Aorta (tissue), 5 donors: Measurements from ENCODE around the gene LARGE1. TPM values are rescaled to one million over a fixed set of nuclear protein-coding genes. Genes with fewer than 3 reads are reported as not detected.

ENCODE experiments used
- ATAC-seq: fragments of 200-7000 bp; cut with Tn5 transposase; one replicate; pipeline ENCODE4 v1.9.1; 2022; ENCODE audit warnings: moderate library complexity; ENCODE audit not compliant: low FRiP score
- DNase-seq, 2 donors: peaks; one replicate each; pipeline ENCODE4 v3.0.0-alpha.2; 2020
- H3K27ac ChIP-seq, 2 donors: one replicate each; pipeline ENCODE4 v1.5.1; 2013; ENCODE audit warnings: low read length in 2 of 2, mild to moderate bottlenecking in 2 of 2, moderate library complexity in 2 of 2, control low read depth in 1 of 2, inconsistent platforms in 1 of 2, low read depth in 1 of 2
- H3K27me3 ChIP-seq, 2 donors: one replicate each; pipeline ENCODE4 v1.6.1; 2013; ENCODE audit warnings: control low read depth in 1 of 2, low read length in 1 of 2, mild to moderate bottlenecking in 1 of 2, moderate library complexity in 1 of 2; ENCODE audit not compliant: insufficient read depth in 2 of 2, control insufficient read depth in 1 of 2
- H3K36me3 ChIP-seq, 2 donors: one replicate each; pipeline ENCODE4 v1.6.1; 2013; ENCODE audit warnings: control low read depth in 1 of 2, low read length in 1 of 2, mild to moderate bottlenecking in 1 of 2; ENCODE audit not compliant: insufficient read depth in 2 of 2, control insufficient read depth in 1 of 2
- H3K4me1 ChIP-seq, 2 donors: one replicate each; pipeline ENCODE4 v1.6.1; 2013; ENCODE audit warnings: low read length in 2 of 2, control low read depth in 1 of 2, mild to moderate bottlenecking in 1 of 2, moderate library complexity in 1 of 2; ENCODE audit not compliant: insufficient read depth in 2 of 2, control insufficient read depth in 1 of 2
- H3K4me3 ChIP-seq, 2 donors: one replicate each; pipeline ENCODE4 v1.5.1; 2013; ENCODE audit warnings: low read length in 2 of 2, control low read depth in 1 of 2, mild to moderate bottlenecking in 1 of 2
- H3K9me3 ChIP-seq: one replicate; pipeline ENCODE4 v1.6.1; 2013; ENCODE audit warnings: mild to moderate bottlenecking, low read length; ENCODE audit not compliant: control insufficient read depth
- WGBS, 2 donors: extraction: QIAGEN DNeasy Blood & Tissue Kit; methylation state at CpG; one replicate each; pipeline ENCODE4 v1.1.7; 2013; 5-methylcytosine and 5-hydroxymethylcytosine counted together
- intact Hi-C, 2 donors: fragments of 100-400 bp; cut with DNase I; formaldehyde crosslinking; loops; one replicate each; pipeline versions ENCODE4 v1.14.2 to v1.15.0; 2022
- polyA plus RNA-seq, 2 donors: library from polyadenylated mRNA; stranded (reverse); fragments of 200-250 nt; gene quantifications; one replicate each; pipeline ENCODE4 v1.2.3, GENCODE V29; 2013
- total RNA-seq, 2 donors: library from RNA; stranded (reverse); fragmentation: NEBNext Ultra II Directional; extraction: Animal tissue kit (Norgen Biotek cat#: 25700); gene quantifications; one replicate each; pipeline ENCODE4 v1.2.1, GENCODE V29; 2021
- donor health status: healthy with polysubstance abuse.
- donor health status: Bipolar disorder and iron deficiency.
- donor health status: DM: no; HTN: no; CAD: no.
- donor health status: DM: no; HTN: no; CAD: no.
- donor health status: DM: yes; HTN: yes; CAD: no.

The LARGE1 gene
- total and polyA plus RNA-seq, 4 donors = 2.6 to 52.5 (median 24.0) TPM

DNA sequence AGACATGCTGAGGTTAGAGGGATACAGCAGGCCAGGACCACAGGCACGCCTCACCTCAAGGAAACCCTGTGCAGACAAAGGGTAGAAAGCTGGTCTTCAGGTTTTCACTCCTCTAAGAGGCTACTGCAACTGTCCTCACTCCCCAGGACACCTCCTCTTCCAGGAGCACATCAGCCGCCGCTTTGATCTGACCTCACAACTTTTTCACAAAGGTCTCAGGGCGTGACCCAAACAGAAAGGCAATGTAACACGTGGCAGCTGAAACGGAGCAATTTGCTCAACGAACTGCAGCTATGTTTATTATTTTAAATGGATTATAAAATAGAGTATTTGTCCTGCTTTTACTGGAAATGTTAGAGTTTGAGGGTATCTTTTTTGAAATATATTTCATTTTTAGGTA is 46.1 kb downstream of the LARGE1 start:
- no peak for ATAC-seq
- Histone ChIP-seq H3K27me3 (no peaks in the 10 kb centered on the region), H3K4me3 (no peak overlapping the region), H3K9me3 (no peaks in the 10 kb centered on the region), H3K36me3 (no peaks in the 10 kb centered on the region), H3K27ac (no peak overlapping the region), H3K4me1 (peaks cover 0 to 4% of the 10 kb centered on the region in 2 donors)
- WGBS, 2 donors = 87 to 91% methylated on average over 7 of the region's 7 CpGs
- DNase-seq = no peak
- intact Hi-C loops = loop anchor here (5.0 to 10.0 kb wide), 2 partner anchors 43 to 149 kb away; no protein-coding TSS in a partner anchor

DNA sequence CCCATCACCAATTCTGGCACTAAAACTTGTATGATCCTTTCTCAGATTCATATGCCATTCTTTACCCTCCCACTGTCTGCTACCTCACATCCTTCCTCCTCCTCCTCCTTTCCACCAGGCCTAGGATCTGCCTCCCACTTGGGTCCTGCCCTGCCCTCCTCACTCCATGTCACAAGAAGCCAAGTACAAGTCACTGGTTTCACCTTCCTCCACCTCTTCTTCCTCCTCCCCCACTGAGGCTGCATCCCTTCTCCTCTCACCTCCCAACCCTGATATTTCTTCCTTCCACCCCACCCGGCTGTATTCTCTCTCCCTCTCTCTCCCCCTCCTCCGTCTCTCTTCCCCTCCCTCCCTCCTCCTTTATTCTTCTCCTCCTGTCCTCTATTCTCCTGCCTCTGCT is 46.6 kb downstream of the LARGE1 start:
- Histone ChIP-seq H3K4me3 (no peak overlapping the region), H3K9me3 (no peaks in the 10 kb centered on the region), H3K4me1 (peaks cover under 1 to 4% of the 10 kb centered on the region in 2 donors), H3K36me3 (no peaks in the 10 kb centered on the region), H3K27ac (peak overlapping the region in 1 of 2 donors; percentile 66), H3K27me3 (no peaks in the 10 kb centered on the region)
- no peak for DNase-seq
- WGBS, 2 donors = 64 to 78% methylated on average over 2 of the region's 2 CpGs
- no peak for ATAC-seq
- intact Hi-C loops = loop anchor here (5.0 to 10.0 kb wide), 2 partner anchors 44 to 149 kb away; no protein-coding TSS in a partner anchor

DNA sequence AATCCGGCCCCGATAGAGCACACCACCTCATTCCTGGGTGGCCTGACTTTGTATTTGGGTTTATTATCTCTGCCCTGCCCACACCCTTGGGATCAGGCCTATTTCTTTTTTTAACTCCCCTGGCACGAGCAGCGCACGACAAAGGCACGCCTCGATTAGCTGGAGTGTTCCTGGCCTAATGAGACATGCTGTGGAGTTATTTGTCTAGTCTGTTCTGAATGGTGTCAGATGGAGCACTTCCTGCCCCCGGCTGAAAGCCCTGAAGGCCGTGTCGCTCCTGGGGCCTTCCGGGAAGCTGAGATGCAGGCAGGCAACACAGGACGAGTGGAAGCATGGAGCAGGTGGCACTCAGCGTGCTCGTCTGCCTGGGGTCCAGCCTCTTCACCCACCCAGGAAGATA is 47.1 kb downstream of the LARGE1 start:
- no peak for DNase-seq
- 14 to 15% methylated on average over 14 of the region's 14 CpGs for WGBS, 2 donors
- Histone ChIP-seq H3K4me1 (peaks cover 1 to 6% of the 10 kb centered on the region in 2 donors), H3K9me3 (no peaks in the 10 kb centered on the region), H3K27me3 (no peaks in the 10 kb centered on the region), H3K27ac (peak overlapping the region; percentile 2 to 66), H3K36me3 (no peaks in the 10 kb centered on the region), H3K4me3 (no peak overlapping the region)
- intact Hi-C loops = loop anchor here (5.0 to 10.0 kb wide), 2 partner anchors 44 to 148 kb away; no protein-coding TSS in a partner anchor
- ATAC-seq = peak; percentile 50

DNA sequence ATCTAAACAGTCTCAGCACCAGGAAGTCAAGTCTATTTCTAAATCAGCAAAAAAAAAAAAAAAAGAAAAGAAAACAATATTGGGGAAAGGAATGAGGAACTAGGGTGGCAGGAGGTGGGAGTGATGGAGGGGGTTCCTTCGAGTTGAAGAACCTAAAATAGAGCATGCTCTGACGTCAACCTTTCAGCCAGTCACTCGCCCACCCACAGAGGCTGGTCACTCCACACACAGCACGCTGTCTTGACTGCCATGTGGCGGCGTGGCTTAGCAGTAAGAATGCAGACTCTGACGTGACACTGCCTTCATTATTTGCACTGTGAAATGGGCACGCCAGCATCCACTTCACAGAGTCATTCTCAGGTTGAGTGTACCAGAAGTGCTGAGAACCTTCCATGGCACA is 48.3 kb downstream of the LARGE1 start:
- WGBS, 2 donors = 30 to 34% methylated on average over 8 of the region's 8 CpGs
- Histone ChIP-seq H3K27ac (no peak overlapping the region), H3K27me3 (no peaks in the 10 kb centered on the region), H3K36me3 (no peaks in the 10 kb centered on the region), H3K4me1 (peaks cover 1 to 6% of the 10 kb centered on the region in 2 donors), H3K9me3 (no peaks in the 10 kb centered on the region), H3K4me3 (no peak overlapping the region)
- DNase-seq (peak; percentile 64 to 83), ATAC-seq (peak; percentile 29)
- intact Hi-C loops = loop anchor here (5.0 to 10.0 kb wide), 2 partner anchors 45 to 147 kb away; no protein-coding TSS in a partner anchor

DNA sequence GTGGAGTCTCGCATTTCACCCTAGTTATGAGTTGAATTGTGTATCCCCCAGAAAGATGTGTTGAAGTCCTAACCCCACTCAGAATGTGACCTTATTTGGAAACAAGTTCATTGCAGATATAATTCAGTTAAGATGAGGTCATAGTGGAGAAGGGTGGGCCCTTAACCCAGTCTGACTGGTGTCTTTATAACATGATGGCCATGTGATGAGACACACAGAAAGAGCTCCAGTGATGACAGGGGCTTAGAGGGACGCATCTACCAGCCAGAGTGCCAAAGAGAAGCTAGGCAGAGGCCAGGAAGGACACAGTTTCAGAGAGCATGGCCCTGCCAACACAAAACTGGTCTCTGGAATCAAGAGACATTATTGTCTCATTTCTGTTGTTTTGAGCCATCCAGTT is 50.3 kb downstream of the LARGE1 start:
- Histone ChIP-seq H3K27me3 (no peaks in the 10 kb centered on the region), H3K9me3 (no peaks in the 10 kb centered on the region), H3K4me3 (no peak overlapping the region), H3K4me1 (peaks cover 1 to 6% of the 10 kb centered on the region in 2 donors), H3K36me3 (no peaks in the 10 kb centered on the region), H3K27ac (peak overlapping the region; percentile 69 to 74)
- DNase-seq (no peak), ATAC-seq (no peak)
- intact Hi-C loops = loop anchor here (5.0 to 10.0 kb wide), 3 partner anchors 47 to 145 kb away; no protein-coding TSS in a partner anchor
- 50 to 60% methylated on average over 2 of the region's 2 CpGs for WGBS, 2 donors

DNA sequence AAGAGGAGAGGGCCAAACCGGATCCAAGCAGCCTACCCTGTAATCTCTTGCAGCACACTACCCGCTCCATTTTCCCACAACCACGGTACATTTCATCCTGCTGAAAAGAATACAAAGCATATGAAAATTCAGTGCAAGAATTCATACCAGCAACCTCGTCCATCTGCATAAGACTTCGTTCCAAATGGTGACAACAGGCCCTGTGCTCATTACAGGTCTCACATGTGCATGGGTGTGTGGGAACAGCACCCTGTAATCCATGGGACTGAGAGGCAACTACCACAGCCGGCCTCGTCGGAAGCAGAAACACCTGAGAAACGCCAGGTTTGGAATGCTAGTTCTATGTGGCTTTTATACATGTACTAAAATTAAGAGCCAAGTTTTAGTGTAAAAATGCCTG is 52.3 kb downstream of the LARGE1 start:
- H3K4me1 ChIP-seq = peaks cover 1 to 6% of the 10 kb centered on the region in 2 donors

DNA sequence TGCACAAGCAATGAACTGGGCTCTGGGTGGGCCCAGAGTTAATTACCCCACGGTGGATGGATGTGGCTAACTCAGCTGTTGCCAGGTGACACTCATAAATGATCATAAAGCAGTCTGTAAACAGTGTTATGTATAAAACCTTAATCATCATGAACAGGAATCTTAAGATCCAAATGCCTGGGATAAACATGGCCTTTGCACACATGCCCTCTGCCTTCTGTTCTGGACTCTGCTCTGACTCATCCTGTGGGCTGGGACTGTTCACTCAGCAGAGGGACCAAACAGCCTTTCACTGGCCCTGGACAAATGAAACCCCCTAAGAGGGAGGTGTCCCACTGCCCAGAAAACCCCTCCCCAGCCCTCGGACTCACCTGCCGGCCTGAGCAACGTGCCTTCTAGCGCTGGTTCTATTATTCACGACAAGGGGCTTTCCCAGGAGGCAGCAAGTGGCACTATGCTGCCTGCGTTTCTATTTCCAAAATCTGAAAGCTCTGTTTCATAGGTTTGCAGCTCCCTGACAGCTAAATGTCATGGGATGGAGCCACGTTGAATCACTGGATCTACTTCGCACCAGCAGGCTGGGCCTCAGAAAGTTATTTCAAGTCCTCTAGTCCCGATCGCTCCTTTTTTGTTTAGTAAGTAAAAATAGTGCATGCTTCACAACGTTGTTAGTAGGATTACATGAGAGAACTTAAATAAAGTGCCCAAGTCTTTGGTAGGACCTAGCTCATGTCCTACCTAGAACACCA is 53.0 kb downstream of the LARGE1 start:
- intact Hi-C loops = loop anchor here in 1 of 2 donors (10.0 kb wide), 1 partner anchor 62 kb away; no protein-coding TSS in a partner anchor
- H3K27ac ChIP-seq = peak overlapping the region; percentile 70 to 84
- WGBS, 2 donors = 44 to 48% methylated on average over 12 of the region's 12 CpGs

More for the DNA sequence above, 52.3 kb downstream of the LARGE1 start:
- H3K9me3 ChIP-seq = no peaks in the 10 kb centered on the region
- peak overlapping the region; percentile 70 to 84 for H3K27ac ChIP-seq
- ATAC-seq (no peak), DNase-seq (no peak)
- no peak overlapping the region for H3K4me3 ChIP-seq
- 92 to 94% methylated on average over 9 of the region's 9 CpGs for WGBS, 2 donors
- intact Hi-C loops = loop anchor here in 1 of 2 donors (10.0 kb wide), 1 partner anchor 63 kb away; no protein-coding TSS in a partner anchor
- H3K27me3 ChIP-seq = no peaks in the 10 kb centered on the region
- H3K36me3 ChIP-seq = no peaks in the 10 kb centered on the region

DNA sequence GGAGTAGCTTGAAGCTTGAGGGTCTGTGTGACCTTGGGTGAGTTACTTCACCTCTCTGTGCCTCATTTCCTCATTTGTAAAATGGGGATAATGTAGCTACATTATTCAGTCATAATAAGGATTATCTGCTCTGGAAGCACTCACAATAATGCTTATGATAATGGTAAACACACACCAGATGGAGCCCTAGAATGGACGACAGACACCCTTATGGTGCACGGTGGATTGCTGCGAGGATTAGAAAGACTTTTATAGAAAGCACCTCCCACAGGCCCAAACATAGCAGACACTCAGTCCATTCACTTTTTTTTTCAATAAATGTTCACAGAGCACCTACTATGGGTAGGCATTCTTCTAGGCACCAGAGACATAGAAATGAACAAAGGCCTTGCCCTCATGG is 53.8 kb downstream of the LARGE1 start:
- no peak for DNase-seq
- ATAC-seq = no peak
- no peak overlapping the region for H3K4me3 ChIP-seq
- H3K4me1 ChIP-seq = peaks cover 1 to 6% of the 10 kb centered on the region in 2 donors
- H3K36me3 ChIP-seq = no peaks in the 10 kb centered on the region
- intact Hi-C loops = loop anchor here in 1 of 2 donors (10.0 kb wide), 1 partner anchor 62 kb away; no protein-coding TSS in a partner anchor
- no peak overlapping the region for H3K27ac ChIP-seq
- no peaks in the 10 kb centered on the region for H3K9me3 ChIP-seq
- WGBS, 2 donors = 94 to 97% methylated on average over 3 of the region's 3 CpGs
- H3K27me3 ChIP-seq = no peaks in the 10 kb centered on the region

More for the DNA sequence above, 53.0 kb downstream of the LARGE1 start:
- H3K9me3 ChIP-seq = no peaks in the 10 kb centered on the region
- no peaks in the 10 kb centered on the region for H3K36me3 ChIP-seq
- no peaks in the 10 kb centered on the region for H3K27me3 ChIP-seq
- ATAC-seq (peak; percentile 60), DNase-seq (no peak)
- peaks cover 1 to 6% of the 10 kb centered on the region in 2 donors for H3K4me1 ChIP-seq
- no peak overlapping the region for H3K4me3 ChIP-seq
